Activated CD4-positive, alpha-beta T cell treated with anti-CD3 and anti-CD28 coated beads for 24 hours (primary cell): ENCODE measurements around the gene CAMSAP2.
"Not testable (repeated sequence)": the region's sequence is repeated elsewhere in the genome, so short reads cannot be mapped to it uniquely, and the experiment has no call there.

ENCODE experiments used
- DNase-seq, 2 donors: peaks; one replicate each; pipeline ENCODE4 v3.0.0-alpha.2; 2020; ENCODE audit warnings: low read depth in 2 of 2

Gene CAMSAP2

GRCh38 chr1:200738949-200739651, 407 bp downstream of the CAMSAP2 start:
- DNase-seq, result peak; percentile 11 to 24

- DNase-seq, result no peak
Measured at GRCh38 chr1:200739702-200740570, 1.2 kb downstream of the CAMSAP2 start.

GRCh38 chr1:200740571-200741208, 2.0 kb downstream of the CAMSAP2 start:
- DNase-seq, result no peak

- no peak for DNase-seq
Measured at GRCh38 chr1:200741551-200742207, 3.0 kb downstream of the CAMSAP2 start.

- no peak for DNase-seq
Measured at GRCh38 chr1:200744143-200744542, 5.5 kb downstream of the CAMSAP2 start.

DNA sequence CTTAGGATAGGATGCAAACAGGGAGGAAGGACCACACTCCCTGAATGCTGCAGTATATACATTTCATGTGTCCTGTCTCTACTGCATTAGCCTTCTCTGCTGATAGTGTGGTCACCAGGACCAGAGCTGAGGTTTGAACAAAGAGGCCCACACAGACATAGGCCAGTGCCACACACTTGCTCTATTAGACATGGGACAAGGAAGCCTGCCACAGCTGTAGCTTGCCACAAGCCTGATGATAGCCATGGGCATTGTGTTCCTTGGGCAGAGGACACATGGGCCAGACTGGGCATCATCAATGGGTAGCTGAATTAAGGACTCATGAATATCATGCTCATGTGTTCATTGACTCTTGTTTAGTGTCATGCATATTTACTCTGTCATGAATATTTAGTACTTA, 10.4 kb downstream of the CAMSAP2 start:
- DNase-seq, result no peak

- DNase-seq, result not testable (repeated sequence)
Measured at GRCh38 chr1:200750749-200751148, 12.1 kb downstream of the CAMSAP2 start.

GRCh38 chr1:200751717-200752116, 13.0 kb downstream of the CAMSAP2 start:
- DNase-seq, result no peak

GRCh38 chr1:200753650-200754198, 15.0 kb downstream of the CAMSAP2 start:
- no peak for DNase-seq

DNA sequence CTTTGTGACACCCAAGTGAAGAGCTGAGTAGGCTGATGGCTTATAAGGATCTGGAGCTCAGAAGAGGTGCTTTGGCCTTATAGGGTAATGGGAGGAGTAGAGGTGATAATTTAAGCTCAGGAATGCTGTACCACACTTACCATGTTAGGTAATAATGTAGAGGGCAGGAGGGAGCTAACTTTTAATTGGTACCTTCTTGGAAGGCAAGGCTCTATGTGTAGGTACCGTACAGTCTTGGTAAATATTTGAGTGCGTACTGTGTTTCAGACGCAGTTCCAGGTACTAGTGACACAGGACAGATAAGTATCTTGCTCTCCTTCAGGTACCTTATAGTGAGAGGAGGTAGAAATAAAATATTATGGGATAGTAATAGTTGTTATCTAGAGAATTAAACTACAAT, 16.8 kb downstream of the CAMSAP2 start:
- DNase-seq, result no peak

DNA sequence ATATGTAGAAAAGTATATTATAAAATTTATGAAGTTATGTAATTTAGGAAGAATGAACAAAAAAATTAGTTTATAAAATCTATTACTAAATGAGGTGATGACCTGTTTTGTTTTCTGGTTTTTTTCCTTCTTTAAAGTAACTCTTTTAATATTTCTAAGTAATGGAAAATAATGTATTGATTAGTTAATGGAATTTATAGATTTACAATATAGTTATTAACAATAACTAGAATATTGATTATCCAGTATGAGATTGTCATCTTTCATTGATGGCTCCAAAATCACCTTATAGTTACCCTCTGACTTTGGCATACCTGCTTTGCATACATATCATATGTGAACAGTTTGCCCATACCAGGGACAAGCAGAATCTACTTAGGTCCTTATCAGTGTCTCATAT, 23.4 kb downstream of the CAMSAP2 start:
- DNase-seq, result no peak

- no peak for DNase-seq
Measured at GRCh38 chr1:200767321-200767720, 28.6 kb downstream of the CAMSAP2 start.

- no peak for DNase-seq
Measured at GRCh38 chr1:200771625-200772555, 33.2 kb downstream of the CAMSAP2 start.

GRCh38 chr1:200774311-200774710, 35.6 kb downstream of the CAMSAP2 start:
- no peak for DNase-seq

GRCh38 chr1:200774735-200775444, 36.2 kb downstream of the CAMSAP2 start:
- no peak for DNase-seq

DNA sequence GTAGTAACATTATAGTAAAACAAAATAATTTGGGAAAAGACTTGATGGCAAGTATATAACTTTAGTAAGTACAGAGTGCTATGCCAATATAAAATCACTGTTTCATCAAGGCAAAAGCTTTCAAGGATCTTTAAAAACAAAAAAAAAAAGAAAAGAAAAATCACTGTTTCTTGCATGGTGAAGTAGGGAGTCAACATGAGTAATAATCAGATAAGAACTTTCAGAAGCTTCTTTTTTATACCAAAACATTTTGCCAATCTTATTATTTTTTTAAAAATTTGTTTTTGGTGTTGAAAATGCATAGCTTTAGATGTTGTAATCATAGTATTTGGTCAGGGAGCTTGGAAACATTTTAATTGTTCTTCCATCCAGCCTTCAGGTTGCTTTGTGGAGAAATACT, 37.2 kb downstream of the CAMSAP2 start:
- DNase-seq, result no peak

- no peak for DNase-seq
Measured at GRCh38 chr1:200776949-200777348, 38.3 kb downstream of the CAMSAP2 start.

GRCh38 chr1:200778766-200779165, 40.1 kb downstream of the CAMSAP2 start:
- DNase-seq, result no peak

DNA sequence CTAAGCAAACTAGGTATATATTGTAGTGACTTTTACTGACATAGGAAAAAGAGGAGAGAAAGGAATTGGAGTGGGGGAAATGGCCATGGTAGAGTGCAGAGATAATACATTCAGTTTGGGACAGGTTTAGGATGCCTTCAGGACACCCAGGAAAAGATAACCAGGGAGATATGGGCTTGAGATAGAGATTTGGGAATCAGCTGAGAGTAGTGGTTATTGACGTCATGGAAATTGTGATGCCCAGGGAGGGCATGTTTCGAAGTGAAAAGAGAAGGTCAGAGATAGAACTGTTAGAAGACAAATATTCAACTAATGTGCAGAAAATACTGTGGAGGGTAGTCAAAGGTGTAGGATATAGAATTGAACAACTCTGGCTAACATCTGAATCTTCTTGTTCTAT, 40.6 kb downstream of the CAMSAP2 start:
- DNase-seq, result no peak
